NCI-H2107 (cell line): ENCODE results near the gene KCNN1.
"Not testable (repeated sequence)": the region's sequence is repeated elsewhere in the genome, so short reads cannot be mapped to it uniquely, and the experiment has no call there.

Source experiments
- DNase-seq: peaks from one replicate; lab custom pipeline; 2025; lab: John Stamatoyannopoulos, UW

KCNN1 gene

DNA sequence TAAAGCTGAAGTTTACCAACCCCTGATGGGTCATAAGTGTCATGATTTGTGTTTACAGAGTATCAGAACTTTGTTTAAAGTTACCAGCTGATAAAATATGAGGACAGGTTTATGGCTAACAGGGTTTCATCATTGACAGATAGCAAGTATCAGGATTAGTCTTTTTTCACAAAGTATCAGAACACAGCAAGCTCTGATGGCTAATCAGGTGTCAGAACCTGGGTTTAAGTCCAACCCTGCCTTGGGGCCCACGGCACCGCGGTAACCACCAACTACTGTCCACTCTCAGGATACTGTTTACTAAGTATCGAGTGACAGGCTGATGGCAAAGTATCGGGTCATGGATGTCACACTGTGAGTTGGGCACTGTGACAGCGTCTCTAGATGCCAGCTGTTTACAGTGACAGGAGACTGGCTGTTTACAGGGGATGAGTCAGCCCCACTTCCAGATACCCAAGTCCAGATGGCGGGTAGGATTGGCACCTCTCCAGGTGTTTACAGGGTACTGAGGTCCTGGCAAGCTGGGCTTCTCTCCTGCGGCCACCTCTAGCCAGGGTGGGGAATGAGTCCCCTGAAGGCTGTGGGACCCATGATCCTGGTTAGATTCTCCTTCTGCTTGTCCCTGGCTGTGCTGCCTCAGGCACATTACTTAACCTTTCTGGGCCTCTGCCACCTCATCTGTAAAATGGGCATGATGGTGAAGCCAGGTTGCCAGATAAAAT is 62.9 kb downstream of the KCNN1 start:
- peak; percentile 40 for DNase-seq

- DNase-seq, result not testable (repeated sequence)
These were observed 64.5 kb downstream of the KCNN1 start for GRCh38 chr19:18031401-18031800.

- DNase-seq, result not testable (repeated sequence)
These were observed 65.2 kb downstream of the KCNN1 start for GRCh38 chr19:18032102-18032501.

GRCh38 chr19:18041054-18041453 is 74.1 kb downstream of the KCNN1 start:
- no peak for DNase-seq

DNA sequence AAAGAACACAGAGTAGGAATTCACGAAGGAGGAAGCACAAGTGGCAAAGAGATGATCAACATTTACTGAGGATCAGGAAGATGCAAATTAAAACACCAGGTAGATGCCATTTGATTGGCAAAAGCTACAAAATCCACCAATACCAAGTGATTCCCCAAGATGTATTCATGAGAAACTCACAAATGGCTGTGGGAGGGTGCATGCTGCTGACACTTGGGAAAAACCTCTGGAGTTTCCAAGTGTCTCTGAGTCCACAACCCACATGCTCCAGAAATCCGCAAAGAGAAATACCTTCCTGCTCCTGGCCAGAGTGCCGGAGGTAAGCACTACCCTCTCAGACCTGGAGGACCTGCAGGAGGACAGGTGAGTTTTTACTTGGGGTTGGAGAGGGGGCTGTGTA is 76.8 kb downstream of the KCNN1 start:
- DNase-seq, result no peak

GRCh38 chr19:18044825-18045304 is 78.0 kb downstream of the KCNN1 start:
- peak; percentile 68 for DNase-seq

DNA sequence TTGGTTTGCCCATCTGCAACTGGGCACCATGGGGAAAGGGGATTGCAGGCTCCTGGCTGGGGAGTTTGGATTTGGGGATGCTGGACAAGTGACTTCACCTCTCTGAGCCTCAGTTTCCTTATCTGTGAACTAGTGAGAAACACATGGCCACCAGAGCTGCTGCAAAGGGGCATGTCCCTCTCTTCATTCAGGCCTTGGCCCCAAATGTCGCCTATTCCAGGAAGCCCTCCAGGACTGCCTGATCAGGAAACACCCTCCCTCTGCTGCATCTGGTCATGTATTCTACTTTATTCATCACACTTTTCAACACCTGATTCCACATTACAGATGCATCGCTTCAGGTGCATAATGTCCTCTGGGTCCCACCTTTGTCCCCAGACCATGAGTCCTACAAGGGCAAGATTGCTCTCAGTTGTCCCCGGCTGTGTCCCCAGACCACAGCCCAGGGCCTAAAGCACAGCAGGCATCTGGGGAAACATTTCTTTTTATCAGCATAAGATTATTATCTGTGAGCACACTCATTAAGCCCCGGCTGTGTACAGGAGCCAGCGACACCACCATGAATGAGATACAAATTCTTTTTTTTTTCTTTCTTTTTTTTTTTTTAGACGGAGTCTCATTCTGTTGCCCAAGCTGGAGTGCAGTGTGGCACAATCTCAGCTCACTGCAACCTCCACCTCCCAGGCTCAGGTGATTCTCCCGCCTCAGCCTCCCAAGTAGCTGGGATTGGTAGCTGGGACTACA is 78.6 kb downstream of the KCNN1 start:
- DNase-seq, result no peak

DNA sequence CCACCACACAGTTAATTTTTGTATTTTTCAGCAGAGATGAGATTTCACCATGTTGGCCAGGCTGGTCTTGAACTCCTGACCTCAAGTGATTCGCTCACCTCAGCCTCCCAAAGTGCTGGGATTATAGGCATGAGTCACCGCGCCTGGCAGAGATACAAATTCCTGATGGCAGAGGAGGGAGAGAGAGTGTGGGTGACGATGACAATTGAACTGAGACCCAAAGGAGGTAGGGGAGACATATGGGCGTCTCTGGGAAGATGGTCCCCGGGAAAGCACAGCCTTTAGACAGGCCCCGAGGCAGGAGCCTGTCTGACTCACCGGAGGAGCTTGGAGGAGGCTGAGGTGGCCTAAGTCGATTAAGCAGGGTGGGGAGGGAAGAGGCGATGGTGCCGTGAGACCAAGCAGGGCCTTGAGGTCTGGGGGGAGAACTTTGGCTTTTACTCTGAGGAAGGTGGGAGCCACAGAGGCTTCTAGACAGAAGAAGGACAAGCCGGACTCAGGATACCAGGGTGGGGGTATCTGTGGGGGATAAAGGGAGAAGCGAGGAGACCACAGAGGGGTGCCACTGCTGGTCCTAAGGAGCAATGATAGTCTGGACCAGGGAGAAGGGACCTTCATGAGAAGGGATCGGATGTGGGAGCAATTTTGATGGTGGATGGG is 79.3 kb downstream of the KCNN1 start:
- DNase-seq, result no peak

DNA sequence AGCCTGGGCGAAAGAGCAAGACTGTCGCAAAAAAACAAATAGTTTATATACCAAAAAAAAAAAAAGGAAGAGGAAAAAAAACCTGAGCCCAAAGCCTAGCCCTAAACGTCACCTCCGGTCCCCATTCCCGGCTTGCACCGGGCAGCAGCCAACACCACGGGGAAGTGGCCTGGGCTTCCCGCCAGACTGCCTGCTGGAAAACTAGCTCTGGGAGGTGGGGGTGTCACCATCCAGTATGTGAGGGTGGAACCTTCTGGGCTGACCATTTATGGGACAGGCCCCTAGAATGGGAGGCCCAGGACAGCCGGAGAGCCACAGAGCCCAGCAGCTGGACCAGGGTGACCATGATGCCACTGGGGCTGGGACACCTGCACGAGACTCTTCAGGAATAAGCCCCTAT is 82.5 kb downstream of the KCNN1 start:
- no peak for DNase-seq
